AG09309 (cell line): Measurements from ENCODE around the gene MLPH.

Experiments used
- DNase-seq: peaks from one replicate; pipeline ENCODE4 v3.0.0-alpha.2; 2010; ENCODE audit warnings: low read depth
- H3K4me3 ChIP-seq: 2 replicates; pipeline ENCODE4 v1.5.1; 2011; ENCODE audit warnings: mild to moderate bottlenecking, low read depth, low read length, moderate library complexity; ENCODE audit not compliant: control insufficient read depth
- TF ChIP-seq, protein P1 (sequence below): IDR thresholded peaks from 2 replicates; pipeline ENCODE4 v1.5.1; 2011; ENCODE audit warnings: mild to moderate bottlenecking, low read depth, low read length, inconsistent platforms; ENCODE audit not compliant: insufficient read depth, control insufficient read depth; ENCODE audit errors: missing control alignments

Gene MLPH

DNA sequence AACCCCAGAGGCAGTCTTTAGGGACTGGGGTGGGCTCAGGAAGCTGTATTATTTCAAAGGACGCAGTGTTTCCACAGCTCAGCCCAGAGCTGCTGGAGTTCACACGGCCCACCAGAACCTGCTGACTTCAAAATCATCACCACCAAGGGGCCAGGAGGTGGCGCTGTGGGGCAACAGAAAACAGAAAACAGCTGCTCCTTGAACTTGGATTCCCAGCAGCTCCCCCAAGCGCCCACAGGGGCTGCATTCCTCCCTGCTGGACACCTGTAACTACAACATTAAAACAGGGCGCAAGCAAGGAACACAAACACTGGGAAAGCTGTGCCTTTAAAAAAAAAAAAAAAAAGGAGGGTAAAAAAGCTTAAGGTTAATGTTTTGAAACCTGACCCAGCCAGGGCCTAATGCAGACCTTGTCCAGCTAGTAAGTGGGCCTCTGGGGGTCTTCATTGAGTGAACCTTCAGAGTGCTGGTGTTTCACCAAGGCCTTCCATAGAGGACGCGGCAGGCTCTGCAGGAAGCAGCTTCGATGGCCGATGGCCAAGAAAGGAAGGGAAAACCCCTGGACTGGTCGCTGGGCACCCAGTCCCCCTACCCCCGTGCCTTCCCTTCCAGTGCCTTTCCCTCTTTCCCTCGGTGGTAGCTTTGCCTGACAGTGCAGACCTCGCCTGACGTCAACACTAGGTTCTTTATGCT is 25.9 kb downstream of the MLPH start:
- TF ChIP-seq, protein P1, sequence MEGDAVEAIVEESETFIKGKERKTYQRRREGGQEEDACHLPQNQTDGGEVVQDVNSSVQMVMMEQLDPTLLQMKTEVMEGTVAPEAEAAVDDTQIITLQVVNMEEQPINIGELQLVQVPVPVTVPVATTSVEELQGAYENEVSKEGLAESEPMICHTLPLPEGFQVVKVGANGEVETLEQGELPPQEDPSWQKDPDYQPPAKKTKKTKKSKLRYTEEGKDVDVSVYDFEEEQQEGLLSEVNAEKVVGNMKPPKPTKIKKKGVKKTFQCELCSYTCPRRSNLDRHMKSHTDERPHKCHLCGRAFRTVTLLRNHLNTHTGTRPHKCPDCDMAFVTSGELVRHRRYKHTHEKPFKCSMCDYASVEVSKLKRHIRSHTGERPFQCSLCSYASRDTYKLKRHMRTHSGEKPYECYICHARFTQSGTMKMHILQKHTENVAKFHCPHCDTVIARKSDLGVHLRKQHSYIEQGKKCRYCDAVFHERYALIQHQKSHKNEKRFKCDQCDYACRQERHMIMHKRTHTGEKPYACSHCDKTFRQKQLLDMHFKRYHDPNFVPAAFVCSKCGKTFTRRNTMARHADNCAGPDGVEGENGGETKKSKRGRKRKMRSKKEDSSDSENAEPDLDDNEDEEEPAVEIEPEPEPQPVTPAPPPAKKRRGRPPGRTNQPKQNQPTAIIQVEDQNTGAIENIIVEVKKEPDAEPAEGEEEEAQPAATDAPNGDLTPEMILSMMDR: peak; percentile 90
- H3K4me3 ChIP-seq: no peak overlapping the region
- DNase-seq: peak; percentile 46

- H3K4me3 ChIP-seq: no peak overlapping the region
- no peak for DNase-seq
- TF ChIP-seq, protein P1: no peak
Observed at GRCh38 chr2:237513693-237514092, 26.6 kb downstream of the MLPH start.

DNA sequence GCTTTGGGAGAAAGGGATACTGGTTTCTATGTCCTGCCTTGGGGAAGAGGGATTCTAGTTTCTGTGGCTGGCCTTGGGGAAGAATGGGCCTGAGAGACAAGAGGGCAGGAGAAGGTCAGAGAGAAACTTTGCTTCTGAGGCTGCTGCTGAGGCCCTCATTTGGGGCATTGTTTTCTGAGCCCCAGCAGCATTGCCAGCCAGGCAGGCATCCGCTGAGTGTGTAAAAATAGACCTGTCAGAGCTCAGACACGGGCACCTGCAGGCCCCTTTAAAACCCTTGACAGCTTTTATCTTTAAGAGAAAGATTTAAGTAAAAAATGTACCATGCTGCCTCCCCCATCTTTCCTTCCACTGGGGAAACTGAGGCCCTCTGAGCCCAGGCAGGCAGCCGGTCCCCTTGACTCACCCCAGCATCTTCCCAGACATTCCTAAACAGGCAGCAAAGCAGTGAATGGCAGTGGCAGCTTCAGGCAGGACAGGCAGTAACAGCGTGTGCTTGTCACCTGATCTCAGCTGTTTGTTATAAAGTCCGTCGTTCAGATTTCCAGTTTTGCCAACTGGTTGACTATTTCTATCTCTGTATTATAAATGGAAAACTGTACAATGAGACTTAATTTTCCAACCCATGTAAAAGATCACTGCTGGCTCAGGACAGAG is 27.6 kb downstream of the MLPH start:
- TF ChIP-seq, protein P1: no peak
- H3K4me3 ChIP-seq: no peak overlapping the region
- DNase-seq: no peak

GRCh38 chr2:237515166-237515565 is 28.1 kb downstream of the MLPH start:
- no peak for DNase-seq
- no peak overlapping the region for H3K4me3 ChIP-seq
- TF ChIP-seq, protein P1: no peak

DNA sequence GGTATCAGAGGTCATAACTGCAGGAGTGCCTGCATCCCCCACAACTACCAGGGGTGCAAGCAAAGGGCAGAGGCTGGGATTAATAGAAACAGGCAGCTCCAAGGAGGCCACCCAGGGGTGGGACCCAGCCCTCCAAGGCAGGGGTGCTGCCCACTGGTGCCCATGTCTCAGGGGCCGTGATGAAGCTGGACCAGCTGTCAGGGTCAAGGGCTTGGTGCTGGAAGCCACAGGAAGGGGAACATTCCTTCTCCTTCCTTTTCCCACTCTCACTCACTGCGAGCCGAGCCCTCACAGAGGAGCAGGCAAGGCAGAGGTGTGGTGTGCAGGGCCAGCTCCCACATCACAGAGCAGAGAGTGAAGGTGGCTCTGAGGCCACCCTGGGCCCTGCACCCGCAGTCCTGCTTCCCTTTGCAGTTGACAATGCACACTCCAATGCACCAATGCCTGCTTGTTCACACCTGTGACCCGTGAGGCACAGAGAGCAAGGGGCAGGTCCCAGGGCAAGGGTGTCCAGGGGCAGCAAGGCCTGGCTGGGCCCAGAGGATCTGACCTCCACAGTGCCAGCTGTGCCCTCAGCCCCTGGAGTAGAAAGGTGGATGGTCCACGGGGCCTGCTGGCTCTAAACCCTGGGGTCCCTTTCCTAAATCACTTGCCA is 28.7 kb downstream of the MLPH start:
- TF ChIP-seq, protein P1: no peak
- H3K4me3 ChIP-seq: no peak overlapping the region
- no peak for DNase-seq

DNA sequence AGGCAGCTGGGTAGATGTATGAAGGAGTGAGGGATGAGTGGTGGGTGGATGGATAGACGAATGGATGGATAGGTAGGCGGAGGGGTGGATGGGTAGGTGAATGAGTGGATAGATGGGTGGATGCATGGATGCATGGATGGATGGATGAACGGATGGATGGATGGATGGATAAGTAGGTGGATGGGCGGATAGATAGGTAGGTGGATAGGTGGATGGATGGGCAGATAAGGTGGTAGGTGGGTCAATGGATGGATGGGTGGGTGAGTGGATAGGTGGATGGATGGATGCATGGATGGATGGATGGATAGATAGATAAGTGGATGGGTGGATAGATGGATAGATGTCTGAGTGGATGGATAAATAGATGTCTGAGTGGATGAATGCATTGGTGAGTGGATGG is 30.1 kb downstream of the MLPH start:
- no peak for DNase-seq
- H3K4me3 ChIP-seq: no peak overlapping the region
- TF ChIP-seq, protein P1: no peak
